Caco-2 (cell line): ENCODE measurements around the gene EVC2. TPM values are rescaled to one million over a fixed set of nuclear protein-coding genes. Genes with fewer than 3 reads are reported as not detected.

Experiments
- BruUV-seq: library from RNA; stranded (reverse); fragments of 400-500 nt; replicated peaks from 2 replicates; lab custom pipeline; 2021; lab: Mats Ljungman, UMichigan
- CTCF ChIA-PET: fragments of 300-600 bp; sonication (Branson Sonifier 250); formaldehyde crosslinking; loops from one replicate; lab custom pipeline; 2022; ENCODE audit warnings: antibody characterized with exemption; lab: Charles Lee
- POLR2A ChIA-PET: fragments of 300-600 bp; sonication (Branson Sonifier 250); formaldehyde crosslinking; loops from one replicate; lab custom pipeline; 2022; ENCODE audit warnings: antibody characterized with exemption; lab: Charles Lee
- DNase-seq, 2 experiments: peaks; one replicate each; pipeline versions ENCODE4 v3.0.0 to v3.0.0-alpha.2; 2020 to 2022
- H3K27me3 ChIP-seq: replicated peaks from 2 replicates; pipeline ENCODE4 v1.6.0; 2011; ENCODE audit warnings: low read length; ENCODE audit not compliant: control insufficient read depth, insufficient read depth
- H3K36me3 ChIP-seq: 2 replicates; pipeline ENCODE4 v1.5.1; 2011; ENCODE audit warnings: low read length; ENCODE audit not compliant: control insufficient read depth, insufficient read depth
- H3K4me1 ChIP-seq: fragments of 250-450 bp; sonication (Bioruptor Pico); 2 replicates; pipeline ENCODE4 v1.5.1; 2020; ENCODE audit warnings: mild to moderate bottlenecking
- H3K4me3 ChIP-seq: 2 replicates; pipeline ENCODE4 v1.5.1; 2011; ENCODE audit warnings: low read depth, mild to moderate bottlenecking, control low read depth, low read length
- H3K9me3 ChIP-seq: fragments of 250-450 bp; sonication (Bioruptor Pico); 2 replicates; pipeline ENCODE4 v1.5.1; 2020; ENCODE audit warnings: mild to moderate bottlenecking, moderate library complexity
- H3K27ac Mint-ChIP-seq: one replicate; pipeline ENCODE4 v1.8.0; 2022; ENCODE audit warnings: mixed read lengths; ENCODE audit not compliant: unreplicated experiment
- H3K27me3 Mint-ChIP-seq: one replicate; pipeline ENCODE4 v1.8.0; 2022; ENCODE audit warnings: mixed read lengths; ENCODE audit not compliant: insufficient read depth, unreplicated experiment
- H3K36me3 Mint-ChIP-seq: one replicate; pipeline ENCODE4 v1.8.0; 2022; ENCODE audit warnings: mild to moderate bottlenecking, mixed read lengths; ENCODE audit not compliant: insufficient read depth, unreplicated experiment
- H3K4me1 Mint-ChIP-seq: one replicate; pipeline ENCODE4 v1.8.0; 2022; ENCODE audit warnings: low read depth, mixed read lengths; ENCODE audit not compliant: unreplicated experiment
- H3K4me3 Mint-ChIP-seq: one replicate; pipeline ENCODE4 v1.8.0; 2022; ENCODE audit warnings: mild to moderate bottlenecking, moderate library complexity, mixed read lengths; ENCODE audit not compliant: unreplicated experiment
- H3K9me3 Mint-ChIP-seq: one replicate; pipeline ENCODE4 v1.8.0; 2022; ENCODE audit warnings: mixed read lengths; ENCODE audit not compliant: unreplicated experiment
- intact Hi-C: fragments of 100-400 bp; cut with micrococcal nuclease; formaldehyde crosslinking; loops from one replicate; pipeline ENCODE4 v1.10.0; 2022; ENCODE audit not compliant: unreplicated experiment
- total RNA-seq: library from RNA; stranded (reverse); gene quantifications from 2 replicates; pipeline ENCODE4 v1.2.3, GENCODE V29; 2022
- TF ChIP-seq, protein P1 (sequence below), 2 experiments: fragments of 200-600 bp in 1 of 2; IDR thresholded peaks; 1 replicate in 1 of 2; 2 replicates in 1 of 2; pipeline versions ENCODE4 v1.5.1 to v1.8.0; 2011 to 2022; ENCODE audit warnings: antibody characterized with exemption in 1 of 2, control low read depth in 1 of 2, inconsistent platforms in 1 of 2, low read depth in 1 of 2, low read length in 1 of 2, mild to moderate bottlenecking in 1 of 2, moderate library complexity in 1 of 2; ENCODE audit not compliant: insufficient read depth in 1 of 2, severe bottlenecking in 1 of 2, unreplicated experiment in 1 of 2

The EVC2 gene
- total RNA-seq, 1 experiment from 2014 or later, result not detected

GRCh38 chr4:5742968-5743367 lies 34.6 kb upstream of the EVC2 start:
- ChIA-PET POLR2A (no interaction called here), CTCF (no interaction called here)
- no peaks in the 10 kb centered on the region for H3K4me1 ChIP-seq

DNA sequence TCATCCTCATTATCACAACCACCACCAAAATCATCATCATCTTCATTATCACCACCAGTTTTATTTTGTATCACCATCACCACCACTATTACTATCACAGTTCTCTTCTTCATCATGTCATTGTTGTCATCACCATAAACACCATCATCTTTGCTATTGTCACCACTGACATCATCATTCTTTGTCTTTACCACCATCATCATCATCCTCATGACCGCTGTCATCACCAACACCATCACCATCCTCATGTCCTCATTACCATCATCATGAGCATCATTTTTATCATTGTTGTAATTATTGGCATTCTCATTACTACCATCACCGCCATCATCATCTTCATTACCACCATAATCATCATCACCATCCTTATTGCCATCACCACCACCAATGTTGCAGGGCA lies 34.0 kb upstream of the EVC2 start:
- Histone ChIP-seq H3K36me3 (no peaks in the 10 kb centered on the region), H3K27me3 (no peaks in the 10 kb centered on the region), H3K4me3 (no peak overlapping the region), H3K9me3 (no peaks in the 10 kb centered on the region), H3K4me1 (no peaks in the 10 kb centered on the region)
- DNase-seq, result no peak
- H3K4me3 Mint-ChIP-seq, result no peak overlapping the region
- no TSS peak for BruUV-seq
- peaks cover 11% of the 10 kb centered on the region for H3K27me3 Mint-ChIP-seq
- POLR2A ChIA-PET, result no interaction called here
- CTCF ChIA-PET, result no interaction called here
- intact Hi-C loops, result no loop called here
- H3K4me1 Mint-ChIP-seq, result no peaks in the 10 kb centered on the region
- H3K27ac Mint-ChIP-seq, result no peak overlapping the region
- H3K9me3 Mint-ChIP-seq, result no peaks in the 10 kb centered on the region
- TF ChIP-seq, protein P1, sequence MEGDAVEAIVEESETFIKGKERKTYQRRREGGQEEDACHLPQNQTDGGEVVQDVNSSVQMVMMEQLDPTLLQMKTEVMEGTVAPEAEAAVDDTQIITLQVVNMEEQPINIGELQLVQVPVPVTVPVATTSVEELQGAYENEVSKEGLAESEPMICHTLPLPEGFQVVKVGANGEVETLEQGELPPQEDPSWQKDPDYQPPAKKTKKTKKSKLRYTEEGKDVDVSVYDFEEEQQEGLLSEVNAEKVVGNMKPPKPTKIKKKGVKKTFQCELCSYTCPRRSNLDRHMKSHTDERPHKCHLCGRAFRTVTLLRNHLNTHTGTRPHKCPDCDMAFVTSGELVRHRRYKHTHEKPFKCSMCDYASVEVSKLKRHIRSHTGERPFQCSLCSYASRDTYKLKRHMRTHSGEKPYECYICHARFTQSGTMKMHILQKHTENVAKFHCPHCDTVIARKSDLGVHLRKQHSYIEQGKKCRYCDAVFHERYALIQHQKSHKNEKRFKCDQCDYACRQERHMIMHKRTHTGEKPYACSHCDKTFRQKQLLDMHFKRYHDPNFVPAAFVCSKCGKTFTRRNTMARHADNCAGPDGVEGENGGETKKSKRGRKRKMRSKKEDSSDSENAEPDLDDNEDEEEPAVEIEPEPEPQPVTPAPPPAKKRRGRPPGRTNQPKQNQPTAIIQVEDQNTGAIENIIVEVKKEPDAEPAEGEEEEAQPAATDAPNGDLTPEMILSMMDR (IDR thresholded peaks at IDR 0.05; ENCODE audit: insufficient read depth in 1 of 2, low read depth in 1 of 2, low read length in 1 of 2, severe bottlenecking in 1 of 2, unreplicated experiment in 1 of 2), result no peak
- no peaks in the 10 kb centered on the region for H3K36me3 Mint-ChIP-seq

More at GRCh38 chr4:5742968-5743367, 34.6 kb upstream of the EVC2 start:
- Histone ChIP-seq H3K27me3 (no peaks in the 10 kb centered on the region), H3K4me3 (no peak overlapping the region), H3K9me3 (no peaks in the 10 kb centered on the region), H3K36me3 (no peaks in the 10 kb centered on the region)
- TF ChIP-seq, protein P1 (IDR thresholded peaks at IDR 0.05; ENCODE audit: insufficient read depth in 1 of 2, low read depth in 1 of 2, low read length in 1 of 2, severe bottlenecking in 1 of 2, unreplicated experiment in 1 of 2), result no peak
- no peak for DNase-seq
- no peak overlapping the region for H3K27ac Mint-ChIP-seq
- peaks cover 8% of the 10 kb centered on the region for H3K27me3 Mint-ChIP-seq
- no peaks in the 10 kb centered on the region for H3K9me3 Mint-ChIP-seq
- BruUV-seq, result no TSS peak
- H3K4me3 Mint-ChIP-seq, result no peak overlapping the region
- intact Hi-C loops, result no loop called here
- H3K4me1 Mint-ChIP-seq, result no peaks in the 10 kb centered on the region
- no peaks in the 10 kb centered on the region for H3K36me3 Mint-ChIP-seq

DNA sequence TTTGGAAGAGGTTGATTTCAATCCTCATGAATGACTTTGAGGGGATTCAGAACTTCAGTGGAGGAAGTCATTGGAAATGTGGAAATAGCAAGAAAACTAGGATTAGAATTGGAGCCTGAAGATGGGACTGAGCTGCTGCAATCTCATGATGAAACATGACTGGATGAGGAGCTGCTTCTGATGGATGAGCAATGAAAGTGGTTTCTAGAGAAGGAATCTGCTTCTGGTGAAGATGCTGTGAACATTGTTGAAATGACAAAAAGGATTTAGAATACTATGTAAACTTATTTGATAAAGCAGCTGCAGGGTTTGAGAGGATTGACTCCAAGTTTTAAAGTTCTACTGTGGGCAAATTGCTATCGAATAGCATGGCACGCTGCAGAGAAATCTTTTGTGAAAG lies 29.7 kb upstream of the EVC2 start:
- TF ChIP-seq, protein P1 (IDR thresholded peaks at IDR 0.05; ENCODE audit: insufficient read depth in 1 of 2, low read depth in 1 of 2, low read length in 1 of 2, severe bottlenecking in 1 of 2, unreplicated experiment in 1 of 2), result no peak
- intact Hi-C loops, result no loop called here
- Histone ChIP-seq H3K4me1 (no peaks in the 10 kb centered on the region), H3K36me3 (no peaks in the 10 kb centered on the region), H3K4me3 (no peak overlapping the region), H3K27me3 (no peaks in the 10 kb centered on the region), H3K9me3 (no peaks in the 10 kb centered on the region)
- no peaks in the 10 kb centered on the region for H3K4me1 Mint-ChIP-seq
- no TSS peak for BruUV-seq
- no peak overlapping the region for H3K27ac Mint-ChIP-seq
- H3K36me3 Mint-ChIP-seq, result no peaks in the 10 kb centered on the region
- CTCF ChIA-PET, result no interaction called here
- DNase-seq, result no peak
- H3K9me3 Mint-ChIP-seq, result no peaks in the 10 kb centered on the region
- H3K4me3 Mint-ChIP-seq, result no peak overlapping the region
- peaks cover 7% of the 10 kb centered on the region for H3K27me3 Mint-ChIP-seq
- POLR2A ChIA-PET, result no interaction called here
